AG09319 (cell line): ENCODE results near the gene EHHADH.

Experiments
- DNase-seq: peaks from one replicate; pipeline ENCODE4 v3.0.0-alpha.2; 2010; ENCODE audit warnings: low read depth; ENCODE audit errors: extremely low read depth
- TF ChIP-seq, protein P1 (sequence below): IDR thresholded peaks from 2 replicates; pipeline ENCODE4 v1.5.1; 2011; ENCODE audit warnings: low read depth, mild to moderate bottlenecking, inconsistent platforms, low read length, moderate library complexity

Gene EHHADH

DNA sequence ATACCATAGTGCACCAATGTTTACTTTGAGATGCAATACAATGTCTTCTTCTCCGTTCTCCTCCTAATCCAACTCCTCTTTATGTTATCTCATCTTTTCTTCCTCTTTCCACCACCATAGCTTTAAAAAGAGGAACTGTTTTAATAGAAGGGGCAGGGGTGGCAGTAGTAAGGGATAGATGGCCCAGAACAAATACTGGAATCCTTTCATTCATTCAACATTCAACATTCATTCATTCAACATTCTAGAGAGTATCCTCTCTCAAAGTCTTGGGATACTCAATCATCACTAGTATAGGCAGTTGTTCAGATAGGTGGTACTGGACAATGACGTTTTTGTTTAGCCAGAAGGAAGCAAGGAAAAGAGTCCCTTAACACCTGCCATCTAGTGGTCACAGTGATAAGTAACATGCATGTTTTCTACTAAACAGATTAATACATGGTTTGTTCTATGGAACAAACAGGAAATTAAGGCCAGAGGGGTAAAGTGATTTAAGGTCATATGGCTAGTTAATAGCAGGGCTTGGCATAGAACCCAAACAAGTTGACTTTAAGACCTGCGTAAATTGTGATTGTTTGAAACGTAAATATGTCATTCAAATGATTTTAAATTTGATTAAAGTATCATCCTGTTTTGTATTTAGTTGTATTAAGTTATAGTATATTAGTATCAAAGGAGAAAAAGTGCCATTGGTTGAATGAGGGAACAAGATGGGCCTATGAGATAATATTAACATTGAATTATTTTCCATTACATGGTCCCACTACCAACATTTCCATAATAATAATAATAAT is 26.9 kb upstream of the EHHADH start:
- TF ChIP-seq, protein P1, sequence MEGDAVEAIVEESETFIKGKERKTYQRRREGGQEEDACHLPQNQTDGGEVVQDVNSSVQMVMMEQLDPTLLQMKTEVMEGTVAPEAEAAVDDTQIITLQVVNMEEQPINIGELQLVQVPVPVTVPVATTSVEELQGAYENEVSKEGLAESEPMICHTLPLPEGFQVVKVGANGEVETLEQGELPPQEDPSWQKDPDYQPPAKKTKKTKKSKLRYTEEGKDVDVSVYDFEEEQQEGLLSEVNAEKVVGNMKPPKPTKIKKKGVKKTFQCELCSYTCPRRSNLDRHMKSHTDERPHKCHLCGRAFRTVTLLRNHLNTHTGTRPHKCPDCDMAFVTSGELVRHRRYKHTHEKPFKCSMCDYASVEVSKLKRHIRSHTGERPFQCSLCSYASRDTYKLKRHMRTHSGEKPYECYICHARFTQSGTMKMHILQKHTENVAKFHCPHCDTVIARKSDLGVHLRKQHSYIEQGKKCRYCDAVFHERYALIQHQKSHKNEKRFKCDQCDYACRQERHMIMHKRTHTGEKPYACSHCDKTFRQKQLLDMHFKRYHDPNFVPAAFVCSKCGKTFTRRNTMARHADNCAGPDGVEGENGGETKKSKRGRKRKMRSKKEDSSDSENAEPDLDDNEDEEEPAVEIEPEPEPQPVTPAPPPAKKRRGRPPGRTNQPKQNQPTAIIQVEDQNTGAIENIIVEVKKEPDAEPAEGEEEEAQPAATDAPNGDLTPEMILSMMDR = peak; percentile 64
- DNase-seq = peak; percentile 4

DNA sequence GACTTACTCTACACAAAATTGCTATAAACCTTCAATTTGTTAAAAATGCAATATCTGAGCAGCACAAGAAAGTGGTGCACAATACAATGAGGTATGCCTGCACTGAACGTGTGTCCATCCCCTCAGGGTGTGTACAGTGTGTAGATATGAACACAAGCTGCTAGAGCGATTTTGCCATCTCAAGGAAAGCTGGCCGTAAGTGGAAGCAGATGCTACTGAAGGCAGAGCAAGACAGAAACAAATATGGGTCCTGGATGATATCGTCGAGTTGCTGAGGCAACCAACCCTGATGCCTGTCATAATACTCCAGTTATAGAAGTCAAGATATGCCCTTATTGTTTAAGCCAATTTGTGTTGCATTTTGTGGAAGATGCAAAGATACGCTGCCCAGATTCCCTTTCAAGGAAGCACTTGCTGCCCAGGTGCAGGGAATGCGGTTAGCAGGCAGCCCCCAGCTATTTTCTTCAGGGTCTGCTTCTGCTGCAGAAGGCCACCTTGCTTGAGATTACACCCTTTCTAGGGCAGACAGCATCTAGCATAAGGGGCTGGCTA is 25.8 kb upstream of the EHHADH start:
- DNase-seq = no peak
- TF ChIP-seq, protein P1 = no peak

DNA sequence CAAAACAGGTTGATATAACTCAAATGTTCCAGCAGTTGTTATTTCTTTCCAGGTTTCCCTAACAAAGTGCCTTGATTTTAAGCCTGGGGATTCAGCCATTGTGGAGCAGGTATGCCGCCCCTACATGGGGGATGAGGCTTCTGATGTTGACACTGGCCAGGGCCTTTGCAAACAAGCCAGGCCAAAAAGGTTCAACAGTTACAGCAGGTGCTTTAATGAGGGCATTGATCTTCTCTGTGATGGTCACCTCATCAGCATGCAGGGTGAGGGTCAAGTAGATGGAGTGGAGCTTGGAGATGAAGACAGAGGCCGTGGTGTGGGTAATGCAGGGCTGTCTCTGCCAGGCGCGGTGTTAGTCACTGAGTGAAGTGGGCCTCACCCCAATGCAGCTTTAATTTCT is 22.6 kb upstream of the EHHADH start:
- no peak for DNase-seq

DNA sequence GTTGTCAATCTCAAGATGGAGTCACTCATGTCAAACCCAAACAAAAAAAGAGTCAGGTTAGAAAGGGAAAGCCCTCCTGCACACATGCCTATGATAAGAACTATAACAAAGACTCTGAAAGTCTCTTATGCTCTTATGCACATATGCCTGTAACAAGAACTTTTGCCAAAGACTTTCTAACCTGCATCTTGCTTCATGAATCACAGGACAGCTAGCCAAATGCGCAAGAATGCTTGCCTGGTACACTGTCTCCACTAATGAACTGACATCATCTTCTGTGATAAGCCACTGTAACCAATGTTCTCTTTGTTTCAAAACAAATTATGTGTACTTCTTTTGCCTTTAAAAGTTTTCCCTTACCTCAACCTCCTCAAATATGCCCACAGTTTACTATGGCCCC is 18.2 kb upstream of the EHHADH start:
- DNase-seq = no peak
- TF ChIP-seq, protein P1 = no peak

More for the DNA sequence above, 22.6 kb upstream of the EHHADH start:
- TF ChIP-seq, protein P1 = no peak

DNA sequence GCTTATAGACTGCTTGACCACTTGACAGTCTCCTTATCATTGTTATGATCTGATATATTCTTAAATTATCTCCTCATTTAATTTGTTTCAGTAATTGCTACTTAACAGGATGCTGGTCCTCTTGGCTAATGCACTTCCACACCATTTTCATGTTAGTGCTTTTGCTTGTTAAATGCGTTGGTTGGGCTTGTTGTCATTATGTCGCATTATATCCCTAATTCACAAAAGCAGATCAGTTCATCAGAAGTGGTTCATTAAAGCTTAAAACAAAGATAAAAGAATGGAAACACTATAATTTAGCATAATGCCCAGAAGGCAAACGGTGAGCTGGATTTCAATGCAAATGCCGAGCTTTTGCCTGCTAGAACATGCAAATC is 17.1 kb upstream of the EHHADH start:
- TF ChIP-seq, protein P1 = no peak
- DNase-seq = no peak

DNA sequence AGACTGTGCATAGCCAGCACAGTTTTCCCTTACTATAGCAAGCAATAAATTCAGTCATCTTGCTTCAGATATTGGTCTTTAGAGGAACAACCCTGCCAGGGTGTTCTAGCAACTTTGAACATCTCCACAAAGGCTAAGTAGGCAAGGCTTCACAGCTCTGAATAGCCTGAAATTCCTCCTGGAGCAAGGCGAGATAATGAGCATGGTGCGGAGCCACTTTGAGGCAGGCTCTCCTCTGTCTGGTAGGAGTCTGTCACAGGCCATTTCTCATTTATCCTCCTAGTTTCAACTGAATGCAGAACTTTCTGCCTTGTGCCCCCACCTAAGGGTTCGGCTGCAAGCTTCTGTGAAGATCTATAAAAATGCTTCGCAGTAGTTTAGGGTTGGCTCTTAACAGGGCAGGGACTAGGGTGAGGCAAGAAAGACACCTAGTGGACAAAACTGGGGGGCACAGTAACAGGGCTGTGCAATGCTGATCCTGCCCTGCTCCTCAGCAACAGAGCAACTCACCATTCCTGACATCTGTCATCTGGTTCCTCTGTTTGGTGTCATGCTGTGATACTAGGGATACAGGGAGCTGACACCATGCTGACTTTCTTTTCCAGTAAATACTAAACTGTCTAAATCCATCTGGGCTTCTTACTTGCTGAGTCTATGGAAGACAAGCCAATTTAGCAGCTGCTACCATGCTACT is 16.6 kb upstream of the EHHADH start:
- DNase-seq = no peak
- TF ChIP-seq, protein P1 = peak; percentile 39
